ENCODE measurements around the gene PEX5L.

Gene PEX5L

DNA sequence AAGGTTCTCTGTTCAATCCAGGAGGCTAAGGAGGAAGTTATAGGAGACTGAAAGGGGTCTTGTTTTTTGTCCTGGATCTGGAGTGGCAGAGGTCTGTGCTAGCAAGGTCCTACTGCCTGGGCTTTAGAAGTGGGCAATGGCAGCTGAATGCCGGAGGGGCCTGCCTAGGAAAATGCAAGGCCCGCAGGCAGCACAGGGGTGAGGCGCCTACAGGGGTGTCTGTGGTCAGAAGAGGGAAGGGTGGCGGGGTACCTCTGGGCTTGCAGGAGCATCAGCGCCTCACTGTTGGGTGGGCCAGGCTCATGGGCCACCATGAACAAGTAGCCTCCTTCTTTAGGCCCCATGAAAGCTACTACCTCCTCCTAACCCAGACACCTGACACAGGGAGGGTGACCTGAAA lies 175.4 kb downstream of the PEX5L start:
- Histone ChIP-seq H3K23ac (ENCODE audit: low read length) (no peak overlapping the region), H3K4me1 (ENCODE audit: control insufficient read depth, low read depth, low read length) (peaks cover 3% of the 10 kb centered on the region), H3K79me2 (ENCODE audit: control insufficient read depth, insufficient read depth, low read length) (no peaks in the 10 kb centered on the region), H3K27me3 (ENCODE audit: insufficient read depth, low read length, poor library complexity) (no peaks in the 10 kb centered on the region), H4K5ac (ENCODE audit: low read length) (no peak overlapping the region), H2BK15ac (replicated peaks; ENCODE audit: low read depth) (no peak overlapping the region), H3K18ac (ENCODE audit: low read length) (no peak overlapping the region), H3K79me1 (ENCODE audit: low read length) (no peaks in the 10 kb centered on the region), H3K36me3 (ENCODE audit: control insufficient read depth, insufficient read depth, low read length) (no peaks in the 10 kb centered on the region), H2BK5ac (ENCODE audit: low read length) (no peak overlapping the region), H3K27ac (ENCODE audit: low read depth, low read length) (no peak overlapping the region), H3K9ac (ENCODE audit: low read length) (no peak overlapping the region), H3K4ac (ENCODE audit: low read depth, low read length) (no peak overlapping the region), H3K4me2 (ENCODE audit: low read length) (no peak overlapping the region), H2AK5ac (ENCODE audit: low read length) (no peak overlapping the region), H4K8ac (ENCODE audit: low read depth, low read length) (no peak overlapping the region), H3K56ac (ENCODE audit: low read length) (no peak overlapping the region), H2BK120ac (ENCODE audit: low read depth, low read length) (no peak overlapping the region), H3K4me3 (ENCODE audit: low read length) (no peak overlapping the region)
- DNase-seq, result no peak
- no CpG with 5 or more reads among the region's 5 CpGs for WGBS (ENCODE audit: extremely low coverage, insufficient coverage, low lambda C conversion rate)

GRCh38 chr3:179860275-179861107 lies 176.2 kb downstream of the PEX5L start:
- no peak overlapping the region for H3K9ac ChIP-seq (ENCODE audit: low read length)
- no peak overlapping the region for H3K18ac ChIP-seq (ENCODE audit: low read length)
- peaks cover under 1% of the 10 kb centered on the region for H3K4me1 ChIP-seq (ENCODE audit: control insufficient read depth, low read depth, low read length)
- H3K79me1 ChIP-seq (ENCODE audit: low read length), result no peaks in the 10 kb centered on the region
- no peak overlapping the region for H4K8ac ChIP-seq (ENCODE audit: low read depth, low read length)
- no peak overlapping the region for H3K4ac ChIP-seq (ENCODE audit: low read depth, low read length)
- H4K5ac ChIP-seq (ENCODE audit: low read length), result no peak overlapping the region
- H2BK5ac ChIP-seq (ENCODE audit: low read length), result no peak overlapping the region
- no peaks in the 10 kb centered on the region for H3K36me3 ChIP-seq (ENCODE audit: control insufficient read depth, insufficient read depth, low read length)
- H3K4me3 ChIP-seq (ENCODE audit: low read length), result no peak overlapping the region
- no peak overlapping the region for H2BK15ac ChIP-seq (replicated peaks; ENCODE audit: low read depth)
- WGBS (ENCODE audit: extremely low coverage, insufficient coverage, low lambda C conversion rate), result no CpG with 5 or more reads among the region's 11 CpGs
- no peak overlapping the region for H2AK5ac ChIP-seq (ENCODE audit: low read length)
- H3K56ac ChIP-seq (ENCODE audit: low read length), result no peak overlapping the region
- H3K23ac ChIP-seq (ENCODE audit: low read length), result no peak overlapping the region
- H3K79me2 ChIP-seq (ENCODE audit: control insufficient read depth, insufficient read depth, low read length), result no peaks in the 10 kb centered on the region
- no peaks in the 10 kb centered on the region for H3K27me3 ChIP-seq (ENCODE audit: insufficient read depth, low read length, poor library complexity)
- H3K27ac ChIP-seq (ENCODE audit: low read depth, low read length), result no peak overlapping the region
- DNase-seq, result no peak
- H2BK120ac ChIP-seq (ENCODE audit: low read depth, low read length), result no peak overlapping the region
- H3K4me2 ChIP-seq (ENCODE audit: low read length), result no peak overlapping the region

DNA sequence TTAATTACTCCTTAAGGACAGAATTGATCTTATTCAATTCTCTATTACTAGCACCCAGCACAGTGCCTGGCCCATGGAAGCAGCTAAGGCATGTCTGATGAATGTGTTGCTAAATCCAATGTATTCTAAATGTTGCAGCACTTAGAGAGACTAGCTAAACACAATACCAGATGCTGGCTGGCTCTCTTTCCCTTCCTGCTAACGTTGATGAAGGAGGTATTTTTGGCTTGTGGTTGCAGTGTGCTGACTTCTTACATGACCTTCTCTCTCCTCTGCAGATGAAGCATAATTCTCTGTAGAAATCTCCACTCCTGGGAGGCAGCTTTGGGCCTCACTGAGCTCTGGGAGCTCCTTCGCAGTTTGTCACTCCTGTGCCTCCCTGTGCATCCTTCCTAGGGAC lies 183.6 kb downstream of the PEX5L start:
- no peaks in the 10 kb centered on the region for H3K79me2 ChIP-seq (ENCODE audit: control insufficient read depth, insufficient read depth, low read length)
- H3K27ac ChIP-seq (ENCODE audit: low read depth, low read length), result no peak overlapping the region
- no peak overlapping the region for H3K4me2 ChIP-seq (ENCODE audit: low read length)
- no peak overlapping the region for H3K23ac ChIP-seq (ENCODE audit: low read length)
- no peaks in the 10 kb centered on the region for H3K4me1 ChIP-seq (ENCODE audit: control insufficient read depth, low read depth, low read length)
- H2BK15ac ChIP-seq (replicated peaks; ENCODE audit: low read depth), result no peak overlapping the region
- no peak overlapping the region for H3K9ac ChIP-seq (ENCODE audit: low read length)
- H3K4me3 ChIP-seq (ENCODE audit: low read length), result no peak overlapping the region
- no peak overlapping the region for H4K5ac ChIP-seq (ENCODE audit: low read length)
- H3K36me3 ChIP-seq (ENCODE audit: control insufficient read depth, insufficient read depth, low read length), result no peaks in the 10 kb centered on the region
- no peak overlapping the region for H3K18ac ChIP-seq (ENCODE audit: low read length)
- H4K8ac ChIP-seq (ENCODE audit: low read depth, low read length), result no peak overlapping the region
- no peak overlapping the region for H3K56ac ChIP-seq (ENCODE audit: low read length)
- no peak overlapping the region for H2AK5ac ChIP-seq (ENCODE audit: low read length)
- no peak overlapping the region for H2BK5ac ChIP-seq (ENCODE audit: low read length)
- DNase-seq, result no peak
- H3K4ac ChIP-seq (ENCODE audit: low read depth, low read length), result no peak overlapping the region
- no peaks in the 10 kb centered on the region for H3K79me1 ChIP-seq (ENCODE audit: low read length)
- no peaks in the 10 kb centered on the region for H3K27me3 ChIP-seq (ENCODE audit: insufficient read depth, low read length, poor library complexity)
- WGBS (ENCODE audit: extremely low coverage, insufficient coverage, low lambda C conversion rate), result no CpG with 5 or more reads among the region's 2 CpGs
- H2BK120ac ChIP-seq (ENCODE audit: low read depth, low read length), result no peak overlapping the region

- Histone ChIP-seq H3K18ac (ENCODE audit: low read length) (no peak overlapping the region), H3K9ac (ENCODE audit: low read length) (no peak overlapping the region), H3K36me3 (ENCODE audit: control insufficient read depth, insufficient read depth, low read length) (no peaks in the 10 kb centered on the region), H3K4me3 (ENCODE audit: low read length) (no peak overlapping the region), H3K4me2 (ENCODE audit: low read length) (no peak overlapping the region), H3K79me1 (ENCODE audit: low read length) (no peaks in the 10 kb centered on the region), H3K4ac (ENCODE audit: low read depth, low read length) (no peak overlapping the region), H2BK15ac (replicated peaks; ENCODE audit: low read depth) (no peak overlapping the region), H3K27me3 (ENCODE audit: insufficient read depth, low read length, poor library complexity) (no peaks in the 10 kb centered on the region), H2BK5ac (ENCODE audit: low read length) (no peak overlapping the region), H3K27ac (ENCODE audit: low read depth, low read length) (no peak overlapping the region), H4K5ac (ENCODE audit: low read length) (no peak overlapping the region), H3K23ac (ENCODE audit: low read length) (no peak overlapping the region), H3K79me2 (ENCODE audit: control insufficient read depth, insufficient read depth, low read length) (no peaks in the 10 kb centered on the region), H3K4me1 (ENCODE audit: control insufficient read depth, low read depth, low read length) (no peaks in the 10 kb centered on the region), H2BK120ac (ENCODE audit: low read depth, low read length) (no peak overlapping the region), H2AK5ac (ENCODE audit: low read length) (no peak overlapping the region), H4K8ac (ENCODE audit: low read depth, low read length) (no peak overlapping the region), H3K56ac (ENCODE audit: low read length) (peak overlapping the region; percentile 43)
- peak; percentile 66 for DNase-seq
- WGBS (ENCODE audit: extremely low coverage, insufficient coverage, low lambda C conversion rate), result no CpG with 5 or more reads among the region's 5 CpGs
Measured at GRCh38 chr3:179852142-179852905, 184.4 kb downstream of the PEX5L start.

DNA sequence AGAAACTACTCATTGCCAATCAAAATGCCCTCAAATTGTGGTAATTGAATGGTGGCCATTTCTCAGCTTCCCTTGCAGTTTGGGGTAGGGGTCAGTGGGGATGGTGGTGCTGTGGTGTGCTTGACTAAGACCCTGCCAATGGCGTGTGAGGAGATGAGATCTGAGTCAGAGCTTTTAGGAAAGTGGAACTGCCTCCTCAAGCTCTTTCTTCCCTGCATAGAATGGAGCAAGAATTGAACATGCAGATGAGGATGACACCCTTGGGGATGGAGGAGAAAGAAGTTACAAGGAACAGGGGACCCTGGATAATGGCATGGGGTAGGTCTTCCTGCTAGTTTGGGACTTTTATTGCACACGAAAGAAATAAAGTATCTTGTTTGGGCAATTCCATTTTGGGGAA lies 188.0 kb downstream of the PEX5L start:
- Histone ChIP-seq H2BK15ac (replicated peaks; ENCODE audit: low read depth) (no peak overlapping the region), H3K36me3 (ENCODE audit: control insufficient read depth, insufficient read depth, low read length) (no peaks in the 10 kb centered on the region), H2AK5ac (ENCODE audit: low read length) (no peak overlapping the region), H3K79me1 (ENCODE audit: low read length) (no peaks in the 10 kb centered on the region), H3K4me1 (ENCODE audit: control insufficient read depth, low read depth, low read length) (no peaks in the 10 kb centered on the region), H3K27ac (ENCODE audit: low read depth, low read length) (no peak overlapping the region), H2BK120ac (ENCODE audit: low read depth, low read length) (no peak overlapping the region), H4K8ac (ENCODE audit: low read depth, low read length) (no peak overlapping the region), H2BK5ac (ENCODE audit: low read length) (no peak overlapping the region), H3K56ac (ENCODE audit: low read length) (no peak overlapping the region), H3K4me3 (ENCODE audit: low read length) (no peak overlapping the region), H3K23ac (ENCODE audit: low read length) (no peak overlapping the region), H3K27me3 (ENCODE audit: insufficient read depth, low read length, poor library complexity) (no peaks in the 10 kb centered on the region), H3K9ac (ENCODE audit: low read length) (no peak overlapping the region), H4K5ac (ENCODE audit: low read length) (no peak overlapping the region), H3K79me2 (ENCODE audit: control insufficient read depth, insufficient read depth, low read length) (no peaks in the 10 kb centered on the region), H3K4me2 (ENCODE audit: low read length) (no peak overlapping the region), H3K18ac (ENCODE audit: low read length) (no peak overlapping the region), H3K4ac (ENCODE audit: low read depth, low read length) (no peak overlapping the region)
- no peak for DNase-seq
- no CpG with 5 or more reads among the region's 2 CpGs for WGBS (ENCODE audit: extremely low coverage, insufficient coverage, low lambda C conversion rate)
